HG03045 (cell line): ENCODE data around the gene CDT1.
A peak's percentile ranks its signal among the peaks of the same experiment; 100 is the strongest.

Source experiments
- ATAC-seq: cut with Tn5 transposase; IDR thresholded peaks from one replicate; pipeline ENCODE4 v1.9.1; 2021; ENCODE audit warnings: mild to moderate bottlenecking, moderate library complexity; ENCODE audit not compliant: unreplicated experiment

The CDT1 gene

DNA sequence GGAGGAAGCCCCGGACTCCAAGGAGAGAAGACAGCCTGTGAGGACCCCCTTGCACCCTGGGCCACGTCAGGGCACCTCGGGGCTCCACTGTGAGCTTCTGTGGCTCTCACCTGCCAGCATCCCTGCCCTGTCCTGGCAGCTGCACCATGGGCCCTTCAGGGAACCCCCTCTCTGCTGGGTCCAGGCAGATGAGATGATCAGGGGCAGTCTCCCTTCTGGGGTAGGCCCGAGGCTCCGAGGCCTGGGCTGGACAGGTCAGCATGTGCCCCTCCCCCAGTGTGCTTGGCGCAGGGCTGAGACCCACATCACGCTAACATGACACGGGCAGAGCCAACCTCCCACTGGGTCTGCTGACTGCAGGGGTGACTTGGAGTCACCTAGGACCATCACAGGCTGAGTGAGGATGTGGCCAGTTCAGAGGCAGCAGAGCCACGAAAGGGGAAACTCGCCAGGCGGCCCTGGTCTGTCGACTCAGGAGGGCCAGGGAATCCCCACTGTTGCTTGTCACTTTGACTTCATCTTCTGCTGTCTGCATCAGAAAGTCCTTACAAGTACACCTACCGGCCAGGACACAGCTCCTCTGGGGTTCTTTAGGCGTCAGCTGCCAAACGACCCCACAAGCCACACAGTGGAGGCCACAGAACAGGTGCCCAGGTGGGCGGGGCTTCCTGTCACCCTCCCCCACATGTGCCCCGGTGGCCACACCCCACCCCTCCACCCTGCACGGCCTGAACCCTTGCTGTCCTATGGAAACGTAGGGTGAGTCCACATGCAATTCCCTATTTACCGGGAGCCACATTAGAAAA, 50.9 kb downstream of the CDT1 start:
- ATAC-seq: no peak

DNA sequence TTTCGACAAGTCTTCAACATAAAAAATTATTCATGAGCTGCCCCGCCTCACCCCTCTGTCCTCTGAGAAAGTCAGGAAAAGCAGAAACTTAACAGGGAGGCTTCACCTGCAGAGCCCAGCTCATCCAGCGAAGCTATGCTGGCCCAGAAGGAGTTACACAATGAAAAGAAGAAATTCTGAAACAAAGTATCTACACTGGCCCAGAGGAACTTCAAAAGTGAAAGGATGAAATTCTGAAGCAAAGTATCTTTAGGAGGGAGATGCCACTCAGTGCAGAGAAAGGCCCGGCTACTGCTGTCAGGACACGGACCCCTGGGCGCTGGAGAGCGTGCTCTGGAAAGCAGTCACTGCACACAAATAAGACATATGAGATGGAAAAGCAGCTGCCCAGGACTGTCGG, 51.6 kb downstream of the CDT1 start:
- ATAC-seq: no peak

DNA sequence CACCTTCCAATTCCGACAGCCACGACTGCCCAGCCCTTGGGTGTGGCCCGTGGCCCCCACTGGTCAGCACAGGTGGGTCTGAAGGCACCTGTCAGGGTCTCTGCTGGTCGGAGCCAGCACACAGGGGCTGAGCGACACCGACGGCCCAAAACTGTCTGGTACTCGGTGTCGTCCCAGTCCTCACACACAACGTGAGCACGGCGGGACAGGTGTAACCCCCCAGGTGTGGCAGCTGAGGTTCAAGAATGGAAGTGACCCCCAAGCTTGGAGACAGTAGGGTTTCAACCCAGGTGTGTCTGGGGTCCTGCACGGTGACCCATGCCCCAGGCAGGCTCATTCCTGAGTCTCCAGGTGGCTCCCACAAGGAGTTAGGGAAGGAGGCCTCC, 52.1 kb downstream of the CDT1 start:
- ATAC-seq: no peak

DNA sequence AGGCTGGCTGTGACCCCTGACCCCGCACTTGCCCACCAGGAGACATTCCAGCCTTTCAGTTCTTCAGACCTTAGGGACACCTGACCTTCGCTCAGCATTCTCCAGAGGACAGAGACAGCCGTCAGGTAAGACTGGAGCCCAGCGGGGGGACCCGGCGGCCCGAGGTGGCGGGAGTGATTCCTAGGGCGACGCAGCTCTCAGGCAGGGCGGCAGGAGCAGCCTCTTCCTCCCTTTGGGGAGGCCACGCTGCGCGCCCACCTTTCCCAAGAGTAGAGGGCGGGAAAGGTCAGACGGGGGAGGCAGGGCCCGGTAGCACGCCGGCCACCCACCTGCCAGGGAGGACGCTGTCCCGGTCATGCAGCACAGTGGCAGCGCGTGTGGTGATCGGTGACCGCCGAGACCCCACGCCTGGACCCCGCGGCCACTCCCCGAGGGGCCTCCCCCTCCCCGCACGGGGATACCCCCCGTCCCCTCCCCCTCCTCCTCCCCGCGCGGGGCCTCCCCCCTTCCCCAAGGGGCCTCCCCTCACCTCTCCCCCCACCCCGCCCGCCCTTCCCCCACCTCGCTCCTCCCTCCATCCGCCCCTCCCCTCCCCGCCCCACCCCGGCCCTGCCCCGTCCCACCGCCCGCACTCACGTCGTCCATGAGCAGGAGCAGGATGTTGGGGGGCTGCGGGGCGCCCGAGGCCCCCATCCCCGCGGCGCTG, 52.7 kb downstream of the CDT1 start:
- ATAC-seq: no peak

DNA sequence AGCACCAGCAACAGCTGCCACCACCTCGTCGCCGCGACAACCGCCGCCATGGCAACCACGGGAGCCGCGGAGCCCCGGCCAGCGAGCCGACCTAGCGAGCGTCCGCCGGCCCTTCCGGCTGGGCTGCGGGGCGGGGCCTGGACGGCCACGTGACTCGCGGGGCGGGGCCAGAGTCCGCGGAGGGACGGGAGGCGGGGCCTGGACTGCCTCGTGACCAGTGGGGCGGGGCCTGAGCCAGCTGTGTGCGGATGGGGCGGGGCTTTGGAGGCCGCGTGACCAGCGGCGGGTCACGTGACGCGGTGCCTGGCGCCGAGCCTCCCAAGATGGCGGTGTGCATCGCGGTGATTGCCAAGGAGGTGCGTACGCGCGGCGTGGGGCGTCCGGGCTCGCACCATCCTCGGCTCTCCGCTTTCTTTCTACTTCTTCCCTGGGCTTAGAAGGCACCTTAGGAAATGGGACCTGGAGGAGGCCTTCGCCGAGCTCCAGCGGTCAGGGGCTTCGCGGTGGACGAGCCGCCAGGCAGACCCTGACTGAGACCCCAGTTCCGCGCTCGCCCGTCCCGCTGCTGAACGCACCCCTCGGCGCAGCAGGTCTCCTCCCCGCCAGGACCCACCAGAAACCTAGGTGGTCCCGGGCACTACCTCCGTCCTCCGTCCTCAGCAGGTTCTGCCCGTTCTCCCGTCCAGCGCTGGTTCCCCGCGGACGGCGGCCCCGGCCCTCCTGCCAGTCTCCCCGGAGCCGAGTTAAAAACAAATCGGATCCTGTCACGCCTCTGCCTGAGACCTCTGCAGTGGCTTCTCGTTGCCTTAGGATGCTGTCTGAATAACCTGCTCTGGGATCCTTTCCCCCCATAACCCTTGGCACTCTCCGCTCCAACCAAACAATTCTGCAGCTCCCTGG, 53.5 kb downstream of the CDT1 start, which contains the start of the genes GALNS and TRAPPC2L:
Gene GALNS, minus strand, starts transcription at position 120 of the 900 bp plus-strand sequence. Its CDS starts 70 bp downstream, at position 50.
Gene TRAPPC2L, plus strand, starts transcription at position 300 of the 900 bp plus-strand sequence. Its CDS starts 24 bp downstream, at position 324.
- peak; percentile 86 for ATAC-seq

DNA sequence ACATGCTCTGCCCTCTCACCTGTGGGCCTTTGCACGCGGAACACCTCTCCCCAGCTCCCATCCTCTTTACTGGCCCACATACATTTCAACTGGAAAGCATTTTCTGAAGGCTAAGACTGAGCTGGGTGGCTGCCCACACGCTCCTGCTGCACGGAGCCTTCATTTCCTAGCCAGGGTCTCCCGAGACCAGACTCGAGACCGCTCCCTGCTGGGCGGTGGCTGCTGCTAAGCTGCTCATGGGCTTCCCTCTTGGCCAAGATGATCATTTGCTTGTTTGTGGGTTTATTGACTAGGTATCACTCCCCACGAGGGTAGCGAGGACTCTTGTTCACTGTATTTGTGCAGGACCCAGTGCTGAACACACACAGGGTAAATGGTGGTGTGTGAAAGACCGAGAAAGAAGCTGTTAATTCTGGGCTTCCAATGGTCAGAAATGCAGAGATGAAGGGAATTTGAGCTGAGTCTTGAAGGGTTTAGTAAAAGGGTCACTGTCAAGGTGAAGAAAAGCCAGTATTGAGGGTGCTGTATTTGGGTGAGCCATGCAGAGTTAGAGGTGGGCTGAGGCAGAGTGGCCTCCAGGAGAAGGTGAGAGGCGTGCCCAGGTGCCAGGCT, 54.2 kb downstream of the CDT1 start:
- no peak for ATAC-seq
